Measurements from ENCODE around the gene CBX7.

- TF ChIP-seq POLR2A (IDR thresholded peaks at IDR 0.05; ENCODE audit: low read depth, low read length) (no peak), POLR2AphosphoS5 (IDR thresholded peaks at IDR 0.05; ENCODE audit: low read depth, low read length) (no peak)
These were observed 56.5 kb downstream of the CBX7 start for GRCh38 chr22:39095971-39096370.
